H9 (cell line): ENCODE measurements around the gene CALR3. TPM values are rescaled to one million over a fixed set of nuclear protein-coding genes. Genes with fewer than 3 reads are reported as not detected.

Experiments
- DNase-seq: peaks from one replicate; pipeline ENCODE4 v3.0.0-alpha.2; 2017
- H2AFZ ChIP-seq: one replicate; pipeline ENCODE4 v1.6.1; 2013; ENCODE audit warnings: mild to moderate bottlenecking, low read length, control low read depth, moderate library complexity
- H2AK5ac ChIP-seq: 2 replicates; pipeline ENCODE4 v1.6.1; 2013; ENCODE audit warnings: low read length, control low read depth, mixed read lengths; ENCODE audit not compliant: insufficient read length
- H2BK120ac ChIP-seq: one replicate; pipeline ENCODE4 v1.6.1; 2013; ENCODE audit warnings: low read depth, mild to moderate bottlenecking, low read length, control low read depth, inconsistent platforms; ENCODE audit not compliant: poor library complexity, severe bottlenecking
- H2BK12ac ChIP-seq: 2 replicates; pipeline ENCODE4 v1.6.1; 2013; ENCODE audit warnings: low read length, control low read depth, mixed read lengths, low read depth; ENCODE audit not compliant: insufficient read length
- H2BK15ac ChIP-seq: 2 replicates; pipeline ENCODE4 v1.6.1; 2013; ENCODE audit warnings: low read depth, low read length, control low read depth
- H2BK20ac ChIP-seq: one replicate; pipeline ENCODE4 v1.6.1; 2013; ENCODE audit warnings: low read depth, mild to moderate bottlenecking, low read length, control low read depth, inconsistent platforms; ENCODE audit not compliant: poor library complexity, severe bottlenecking
- H2BK5ac ChIP-seq: 2 replicates; pipeline ENCODE4 v1.6.1; 2013; ENCODE audit warnings: low read length, control low read depth, mixed read lengths; ENCODE audit not compliant: insufficient read length
- H3K14ac ChIP-seq: 2 replicates; pipeline ENCODE4 v1.6.1; 2013; ENCODE audit warnings: low read length, control low read depth; ENCODE audit not compliant: insufficient read depth
- H3K18ac ChIP-seq: 2 replicates; pipeline ENCODE4 v1.6.1; 2013; ENCODE audit warnings: low read depth, mild to moderate bottlenecking, mixed read lengths, low read length, control low read depth; ENCODE audit not compliant: insufficient read length
- H3K23ac ChIP-seq: 2 replicates; pipeline ENCODE4 v1.6.1; 2013; ENCODE audit warnings: low read length, control low read depth, mixed read lengths, low read depth; ENCODE audit not compliant: insufficient read length
- H3K23me2 ChIP-seq: 2 replicates; pipeline ENCODE4 v1.6.1; 2013; ENCODE audit warnings: low read depth, mild to moderate bottlenecking, mixed read lengths, low read length, control low read depth; ENCODE audit not compliant: insufficient read length, poor library complexity, severe bottlenecking
- H3K27ac ChIP-seq: 2 replicates; pipeline ENCODE4 v1.5.1; 2013; ENCODE audit warnings: low read length, control low read depth, mixed read lengths, low read depth; ENCODE audit not compliant: insufficient read length
- H3K27me3 ChIP-seq: 2 replicates; pipeline ENCODE4 v1.6.1; 2013; ENCODE audit warnings: low read length, control low read depth, inconsistent platforms; ENCODE audit not compliant: insufficient read depth
- H3K4ac ChIP-seq: 2 replicates; pipeline ENCODE4 v1.6.1; 2013; ENCODE audit warnings: low read depth, mild to moderate bottlenecking, control low read depth, inconsistent platforms, low read length, moderate library complexity
- H3K4me1 ChIP-seq: 2 replicates; pipeline ENCODE4 v1.6.1; 2013; ENCODE audit warnings: low read length, control low read depth, inconsistent platforms; ENCODE audit not compliant: insufficient read depth
- H3K4me2 ChIP-seq: 2 replicates; pipeline ENCODE4 v1.6.1; 2013; ENCODE audit warnings: low read length, control low read depth, mixed read lengths; ENCODE audit not compliant: insufficient read length, insufficient read depth
- H3K56ac ChIP-seq: 2 replicates; pipeline ENCODE4 v1.6.1; 2013; ENCODE audit warnings: low read depth, mild to moderate bottlenecking, mixed read lengths, low read length, control low read depth; ENCODE audit not compliant: insufficient read length
- H3K79me1 ChIP-seq: 2 replicates; pipeline ENCODE4 v1.6.1; 2013; ENCODE audit warnings: low read depth, mild to moderate bottlenecking, moderate library complexity, low read length, control low read depth, inconsistent platforms; ENCODE audit not compliant: insufficient read depth, poor library complexity, severe bottlenecking
- H3K79me2 ChIP-seq: 2 replicates; pipeline ENCODE4 v1.6.1; 2013; ENCODE audit warnings: low read length, control low read depth, inconsistent platforms; ENCODE audit not compliant: insufficient read depth
- H3K9ac ChIP-seq: 2 replicates; pipeline ENCODE4 v1.6.1; 2013; ENCODE audit warnings: low read length, control low read depth, mixed read lengths; ENCODE audit not compliant: insufficient read length; ENCODE audit errors: extremely low read depth
- H3K9me3 ChIP-seq: one replicate; pipeline ENCODE4 v1.6.1; 2013; ENCODE audit warnings: low read depth, low read length, inconsistent platforms; ENCODE audit not compliant: control insufficient read depth
- H3T11ph ChIP-seq: one replicate; pipeline ENCODE4 v1.6.1; 2013; ENCODE audit warnings: mild to moderate bottlenecking, low read length, control low read depth, inconsistent platforms
- H4K20me1 ChIP-seq: one replicate; pipeline ENCODE4 v1.6.1; 2013; ENCODE audit not compliant: control insufficient read depth, insufficient read length, insufficient read depth
- H4K5ac ChIP-seq: 2 replicates; pipeline ENCODE4 v1.6.1; 2013; ENCODE audit warnings: low read depth, mild to moderate bottlenecking, mixed read lengths, low read length, control low read depth; ENCODE audit not compliant: insufficient read length
- H4K8ac ChIP-seq: replicated peaks from 2 replicates; pipeline ENCODE4 v1.6.1; 2013; ENCODE audit warnings: low read length, control low read depth, mixed read lengths, low read depth; ENCODE audit not compliant: insufficient read length
- H4K91ac ChIP-seq: 2 replicates; pipeline ENCODE4 v1.6.1; 2013; ENCODE audit warnings: low read depth, mild to moderate bottlenecking, moderate library complexity, mixed read lengths, low read length, control low read depth; ENCODE audit not compliant: insufficient read length
- H3K27ac Mint-ChIP-seq, 3 experiments: 2 replicates in 2 of 3; 3 replicates in 1 of 3; pipeline ENCODE4 v1.8.0; 2020 to 2021; ENCODE audit warnings: mixed read lengths in 3 of 3, mild to moderate bottlenecking in 1 of 3, moderate library complexity in 1 of 3
- H3K27me3 Mint-ChIP-seq: 2 replicates; pipeline ENCODE4 v1.8.0; 2021; ENCODE audit warnings: low read depth, mild to moderate bottlenecking, moderate library complexity, mixed read lengths
- H3K36me3 Mint-ChIP-seq, 3 experiments: 2 replicates in 2 of 3; 3 replicates in 1 of 3; pipeline ENCODE4 v1.8.0; 2020 to 2021; ENCODE audit warnings: low read depth in 3 of 3, mixed read lengths in 3 of 3; ENCODE audit not compliant: insufficient read depth in 1 of 3
- H3K4me1 Mint-ChIP-seq, 2 experiments: 2 replicates each; pipeline ENCODE4 v1.8.0; 2020; ENCODE audit warnings: mixed read lengths in 2 of 2
- H3K4me3 Mint-ChIP-seq, 2 experiments: 2 replicates in 1 of 2; 3 replicates in 1 of 2; pipeline ENCODE4 v1.8.0; 2020 to 2021; ENCODE audit warnings: mild to moderate bottlenecking in 2 of 2, mixed read lengths in 2 of 2, moderate library complexity in 1 of 2
- H3K9me3 Mint-ChIP-seq, 2 experiments: 2 replicates in 1 of 2; 3 replicates in 1 of 2; pipeline ENCODE4 v1.8.0; 2020; ENCODE audit warnings: mild to moderate bottlenecking in 2 of 2, mixed read lengths in 2 of 2, moderate library complexity in 1 of 2
- CTCF ChIP-seq: fragments of 200-600 bp; sonication (generic); conservative IDR thresholded peaks from 3 replicates; pipeline ENCODE4 v1.8.0; 2021; ENCODE audit warnings: antibody characterized with exemption, mild to moderate bottlenecking
- WGBS: extraction: QIAGEN DNeasy Blood & Tissue Kit; methylation state at CpG from one replicate; pipeline ENCODE4 v1.1.7; 2013; ENCODE audit warnings: missing lambda C conversion rate, low lambda C conversion rate, mixed read lengths; ENCODE audit not compliant: insufficient read length; ENCODE audit errors: extremely low coverage; 5-methylcytosine and 5-hydroxymethylcytosine counted together
- total RNA-seq: library from RNA; stranded (reverse); gene quantifications from 2 replicates; pipeline ENCODE4 v1.2.1, GENCODE V29; 2021

The CALR3 gene
- total RNA-seq, 1 experiment from 2014 or later = 0.44 TPM

- Histone ChIP-seq H2BK120ac (no peak overlapping the region), H3K4me1 (no peaks in the 10 kb centered on the region), H2BK5ac (no peak overlapping the region), H2AK5ac (no peak overlapping the region), H4K8ac (no peak overlapping the region), H3K14ac (no peak overlapping the region), H4K20me1 (no peaks in the 10 kb centered on the region), H2AFZ (no peak overlapping the region), H3K4ac (no peak overlapping the region), H2BK20ac (no peak overlapping the region), H3K27me3 (no peaks in the 10 kb centered on the region), H4K91ac (no peak overlapping the region), H3K79me2 (no peaks in the 10 kb centered on the region), H3T11ph (no peak overlapping the region), H3K79me1 (no peaks in the 10 kb centered on the region), H4K5ac (no peak overlapping the region), H3K23ac (no peak overlapping the region), H2BK12ac (no peak overlapping the region), H3K9me3 (no peaks in the 10 kb centered on the region), H2BK15ac (no peak overlapping the region), H3K4me2 (no peak overlapping the region), H3K23me2 (no peaks in the 10 kb centered on the region), H3K56ac (no peak overlapping the region), H3K9ac (no peak overlapping the region), H3K27ac (no peak overlapping the region), H3K18ac (no peak overlapping the region)
- Mint-ChIP-seq H3K36me3 (peaks cover 12 to 30% (median 17%) of the 10 kb centered on the region in 3 experiments; a peak in 6 of 7 replicates), H3K4me1 (peaks cover 0 to 3% of the 10 kb centered on the region in 2 experiments; a peak in 1 of 4 replicates), H3K27ac (peak overlapping the region in 2 of 3 experiments; percentile 44 to 52; a peak in 2 of 7 replicates), H3K9me3 (no peaks in the 10 kb centered on the region; a peak in 1 of 5 replicates), H3K27me3 (no peaks in the 10 kb centered on the region), H3K4me3 (no peak overlapping the region; a peak in 1 of 5 replicates)
- DNase-seq = no peak
- WGBS = no CpG with 5 or more reads among the region's 3 CpGs
- no peak for TF ChIP-seq CTCF
These were observed 8.3 kb upstream of the CALR3 start for GRCh38 chr19:16504271-16504670.
